Fibroblast of pulmonary artery (primary cell): ENCODE measurements around the gene PKMYT1.

Experiments used
- DNase-seq: peaks from one replicate; pipeline ENCODE4 v3.0.0-alpha.2; 2010; ENCODE audit warnings: low read depth
- H3K4me3 ChIP-seq: replicated peaks from 2 replicates; pipeline ENCODE4 v1.5.1; 2011; ENCODE audit warnings: low read depth, mild to moderate bottlenecking, control low read depth, low read length, moderate library complexity
- CTCF ChIP-seq: IDR thresholded peaks from 2 replicates; pipeline ENCODE4 v1.5.1; 2011; ENCODE audit warnings: mild to moderate bottlenecking, control low read depth, low read length, inconsistent platforms; ENCODE audit errors: missing control alignments

PKMYT1 gene

DNA sequence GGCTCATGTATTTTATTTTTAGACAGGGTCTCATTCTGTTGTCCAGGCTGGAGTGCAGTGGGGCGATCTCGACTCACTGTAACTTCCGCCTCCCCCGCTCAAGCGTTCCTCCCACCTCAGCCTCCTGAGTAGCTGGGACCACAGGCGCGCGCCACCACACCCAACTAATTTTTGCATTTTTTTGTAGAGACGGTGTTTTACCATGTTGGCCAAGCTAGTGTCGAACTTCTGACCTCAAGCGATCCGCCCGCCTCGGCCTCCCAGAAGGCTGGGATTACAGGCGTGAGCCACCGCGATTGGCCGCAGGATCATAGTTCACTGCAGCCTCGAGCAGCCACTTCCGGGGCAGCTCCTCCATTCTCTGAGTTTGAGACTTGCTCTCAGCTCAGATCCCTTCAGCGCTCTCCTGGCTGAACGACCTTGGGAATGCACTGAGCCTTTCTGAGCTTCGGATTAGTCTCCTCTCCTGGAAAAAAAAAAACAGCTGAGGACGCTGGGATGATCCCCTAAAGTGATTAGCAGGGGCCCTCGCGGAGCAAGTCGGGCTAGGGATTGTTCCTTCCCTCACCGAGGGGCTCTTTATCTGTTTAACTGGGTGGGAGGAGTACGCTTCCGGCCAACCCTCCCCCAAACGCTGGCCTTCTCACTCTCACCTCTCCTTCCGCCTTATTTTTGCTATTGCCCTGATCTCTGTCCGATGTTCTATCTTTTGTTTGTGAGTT is 1.1 kb upstream of the PKMYT1 start:
- H3K4me3 ChIP-seq: peak overlapping the region; percentile 69
- DNase-seq: peak; percentile 16
- TF ChIP-seq CTCF: no peak

- H3K4me3 ChIP-seq: peak overlapping the region; percentile 69
- TF ChIP-seq CTCF: no peak
- DNase-seq: no peak
These were observed 498 bp downstream of the PKMYT1 start for GRCh38 chr16:2979669-2980226.

DNA sequence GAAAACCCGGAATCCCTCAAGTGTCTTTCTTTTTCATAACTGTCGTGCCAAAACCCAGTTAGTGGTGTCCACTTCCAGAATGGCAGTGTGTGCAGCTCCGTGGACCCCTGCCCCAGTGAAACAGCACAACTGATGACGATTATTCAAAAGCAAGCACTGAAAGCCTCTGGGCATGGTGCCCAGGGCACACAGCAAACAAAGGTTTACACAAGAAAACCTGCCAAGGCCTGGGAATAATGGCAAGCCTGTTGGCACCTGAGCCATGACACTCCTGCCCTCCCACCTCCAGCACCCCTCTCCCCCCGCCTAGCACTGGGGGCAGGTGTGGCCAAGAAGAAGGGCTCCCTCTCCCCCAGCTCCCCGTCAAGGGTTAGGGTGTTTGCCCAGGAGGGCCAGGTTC is 2.8 kb downstream of the PKMYT1 start:
- no peak for TF ChIP-seq CTCF
- no peak overlapping the region for H3K4me3 ChIP-seq
- no peak for DNase-seq

DNA sequence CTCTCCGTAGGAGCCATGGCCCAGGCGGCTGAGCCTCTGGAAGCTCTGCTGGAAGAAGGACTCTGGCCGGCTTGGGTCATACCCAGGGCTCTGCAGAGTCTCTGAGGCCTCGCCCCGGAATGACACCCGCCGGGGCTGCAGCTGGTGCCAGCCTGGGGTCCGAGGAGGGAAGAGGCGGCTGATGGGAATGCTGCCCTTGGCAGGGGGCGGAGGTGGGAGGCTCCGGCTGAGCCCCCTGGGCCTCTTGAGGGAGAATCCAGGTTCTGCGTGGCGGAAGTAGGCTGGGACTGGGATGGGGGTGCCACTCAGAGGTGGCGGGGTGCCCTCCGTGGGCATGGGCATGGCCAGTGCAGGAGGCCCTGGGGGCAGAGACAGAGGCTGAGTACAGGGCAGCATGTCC is 3.6 kb downstream of the PKMYT1 start:
- TF ChIP-seq CTCF: no peak
- no peak overlapping the region for H3K4me3 ChIP-seq
- no peak for DNase-seq

DNA sequence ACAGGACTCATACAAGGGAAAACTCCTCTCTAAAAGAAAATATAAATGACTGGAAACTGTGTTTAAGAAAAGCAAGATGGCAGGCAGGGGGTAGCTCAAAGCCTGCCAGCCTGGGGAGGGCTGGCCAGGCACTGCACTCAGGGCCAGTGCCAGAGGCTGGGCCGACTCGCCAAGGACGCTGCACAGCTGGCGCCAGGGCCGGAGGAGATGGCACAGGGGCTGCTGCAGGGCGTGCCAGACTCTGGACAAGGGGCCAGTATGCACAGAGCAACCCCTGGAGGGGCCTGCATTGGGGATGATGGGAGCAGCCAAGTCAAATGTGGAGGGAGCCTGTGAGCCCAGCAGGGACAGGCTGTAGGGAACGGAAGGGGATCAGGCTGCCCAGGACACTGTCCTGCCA is 4.0 kb downstream of the PKMYT1 start:
- DNase-seq: no peak
- no peak for TF ChIP-seq CTCF
- no peak overlapping the region for H3K4me3 ChIP-seq

DNA sequence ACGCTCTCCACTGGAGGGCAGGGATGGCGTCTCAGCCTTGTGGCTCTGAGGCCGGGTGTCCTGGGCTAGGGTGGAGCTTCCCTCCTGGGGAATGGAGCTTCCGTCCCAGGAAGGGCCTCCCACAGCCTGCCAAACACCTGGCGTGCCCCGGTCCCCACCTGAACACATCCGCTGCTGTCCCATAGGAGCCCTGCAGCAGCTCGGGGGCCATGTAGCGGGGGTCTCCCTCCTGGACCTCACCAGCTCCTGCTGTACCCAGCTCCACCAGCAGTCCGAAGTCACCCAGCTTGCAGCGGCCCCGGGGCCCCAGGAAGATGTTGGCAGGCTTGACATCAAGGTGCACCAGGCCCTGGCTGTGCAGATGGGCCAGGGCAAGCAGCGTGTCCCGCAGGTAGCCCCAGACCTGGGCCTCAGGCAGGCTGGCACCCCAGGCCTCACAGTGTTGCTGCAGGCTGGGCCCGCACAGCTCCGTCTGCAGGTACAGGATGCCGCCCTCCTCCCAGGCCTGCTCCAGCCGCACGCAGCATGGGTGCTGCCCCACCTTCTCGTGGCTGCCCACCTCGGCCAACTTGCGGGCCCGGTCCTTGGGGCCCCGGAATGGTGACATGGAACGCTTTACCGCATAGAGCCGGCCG is 5.0 kb downstream of the PKMYT1 start:
- DNase-seq: no peak
- no peak for TF ChIP-seq CTCF
- no peak overlapping the region for H3K4me3 ChIP-seq
